ENCODE data around the gene SFXN3. TPM values are rescaled to one million over a fixed set of nuclear protein-coding genes. Genes with fewer than 3 reads are reported as not detected.

The SFXN3 gene
- total RNA-seq, 1 experiment from 2014 or later, result 5.6 TPM

- TF ChIP-seq NR1H2 (CRISPR knock-in tag; IDR thresholded peaks at IDR 0.05), result no peak
- TF ChIP-seq MAX (CRISPR knock-in tag; IDR thresholded peaks at IDR 0.05), result peak; percentile 60; the same call in 1 of the 2 replicates
- no peak for TF ChIP-seq PRDM15 (CRISPR knock-in tag; IDR thresholded peaks at IDR 0.05)
- no peak for TF ChIP-seq ZNF263 (CRISPR knock-in tag; IDR thresholded peaks at IDR 0.05; ENCODE audit: low read depth)
- peak; percentile 51; the same call in 1 of the 2 replicates for TF ChIP-seq ZNF423 (CRISPR knock-in tag; IDR thresholded peaks at IDR 0.05)
Measured at GRCh38 chr10:101066146-101066895, 35.3 kb downstream of the SFXN3 start (continued).

GRCh38 chr10:101066896-101067355 is 35.9 kb downstream of the SFXN3 start:
- H3K4me1 Mint-ChIP-seq, result peaks cover 38% of the 10 kb centered on the region
- CTCF ChIA-PET, result interaction anchor here (0.6 to 15.0 kb wide), 17 partner anchors 12 to 147 kb away, joined by 3 to 405 read pairs (median 5); partner anchors contain the start of genes PDZD7, SEMA4G and SFXN3
- H3K27ac Mint-ChIP-seq, result no peak overlapping the region
- ATAC-seq, result no peak
- H3K36me3 Mint-ChIP-seq, result no peaks in the 10 kb centered on the region
- H3K9me3 Mint-ChIP-seq, result no peaks in the 10 kb centered on the region
- POLR2A ChIA-PET, result interaction anchor here (0.8 to 1.2 kb wide), 3 partner anchors 24 to 75 kb away, joined by 3 read pairs; no protein-coding TSS in a partner anchor
- peak overlapping the region; percentile 93 for H3K4me3 Mint-ChIP-seq
- peaks cover 72% of the 10 kb centered on the region for H3K27me3 Mint-ChIP-seq (ENCODE audit: low read depth)
- DNase-seq (ENCODE audit: low spot score), result no peak
- TF ChIP-seq SMAD3 (CRISPR knock-in tag; IDR thresholded peaks at IDR 0.05; ENCODE audit: borderline replicate concordance) (no peak), STAT6 (CRISPR knock-in tag; conservative IDR thresholded peaks at IDR 0.05; ENCODE audit: low read depth) (no peak), PRRX2 (CRISPR knock-in tag; IDR thresholded peaks at IDR 0.05) (no peak), AR (CRISPR knock-in tag; IDR thresholded peaks at IDR 0.05) (no peak), ESRRA (CRISPR knock-in tag; IDR thresholded peaks at IDR 0.05; ENCODE audit: borderline replicate concordance) (no peak), CBFB (CRISPR knock-in tag; IDR thresholded peaks at IDR 0.05; ENCODE audit: low read depth) (no peak), ZSCAN18 (CRISPR knock-in tag; IDR thresholded peaks at IDR 0.05) (no peak), ERG (CRISPR knock-in tag; IDR thresholded peaks at IDR 0.05) (no peak), AFF4 (CRISPR knock-in tag; IDR thresholded peaks at IDR 0.05; ENCODE audit: borderline replicate concordance) (no peak)

Measured in WTC11 (cell line).